HUES6 (cell line): ENCODE measurements around the gene CHMP2A.

ENCODE experiments used
- H3K27ac ChIP-seq: 2 replicates; pipeline ENCODE4 v1.7.0; 2013; ENCODE audit warnings: low read depth, mild to moderate bottlenecking, low read length, inconsistent platforms
- H3K27me3 ChIP-seq: 2 replicates; pipeline ENCODE4 v1.6.1; 2013; ENCODE audit warnings: low read length; ENCODE audit not compliant: control insufficient read depth, insufficient read depth
- H3K36me3 ChIP-seq: 2 replicates; pipeline ENCODE4 v1.6.1; 2013; ENCODE audit warnings: low read length; ENCODE audit not compliant: control insufficient read depth, insufficient read depth
- H3K4me1 ChIP-seq: 2 replicates; pipeline ENCODE4 v1.6.1; 2013; ENCODE audit warnings: low read length; ENCODE audit not compliant: control insufficient read depth, insufficient read depth
- H3K4me3 ChIP-seq: 2 replicates; pipeline ENCODE4 v1.5.1; 2013; ENCODE audit warnings: low read depth, low read length
- H3K9ac ChIP-seq: one replicate; pipeline ENCODE4 v1.6.1; 2013; ENCODE audit warnings: mild to moderate bottlenecking, low read length
- H3K9me3 ChIP-seq: 2 replicates; pipeline ENCODE4 v1.6.1; 2013; ENCODE audit warnings: low read depth, low read length; ENCODE audit not compliant: control insufficient read depth, insufficient read depth

Gene CHMP2A

DNA sequence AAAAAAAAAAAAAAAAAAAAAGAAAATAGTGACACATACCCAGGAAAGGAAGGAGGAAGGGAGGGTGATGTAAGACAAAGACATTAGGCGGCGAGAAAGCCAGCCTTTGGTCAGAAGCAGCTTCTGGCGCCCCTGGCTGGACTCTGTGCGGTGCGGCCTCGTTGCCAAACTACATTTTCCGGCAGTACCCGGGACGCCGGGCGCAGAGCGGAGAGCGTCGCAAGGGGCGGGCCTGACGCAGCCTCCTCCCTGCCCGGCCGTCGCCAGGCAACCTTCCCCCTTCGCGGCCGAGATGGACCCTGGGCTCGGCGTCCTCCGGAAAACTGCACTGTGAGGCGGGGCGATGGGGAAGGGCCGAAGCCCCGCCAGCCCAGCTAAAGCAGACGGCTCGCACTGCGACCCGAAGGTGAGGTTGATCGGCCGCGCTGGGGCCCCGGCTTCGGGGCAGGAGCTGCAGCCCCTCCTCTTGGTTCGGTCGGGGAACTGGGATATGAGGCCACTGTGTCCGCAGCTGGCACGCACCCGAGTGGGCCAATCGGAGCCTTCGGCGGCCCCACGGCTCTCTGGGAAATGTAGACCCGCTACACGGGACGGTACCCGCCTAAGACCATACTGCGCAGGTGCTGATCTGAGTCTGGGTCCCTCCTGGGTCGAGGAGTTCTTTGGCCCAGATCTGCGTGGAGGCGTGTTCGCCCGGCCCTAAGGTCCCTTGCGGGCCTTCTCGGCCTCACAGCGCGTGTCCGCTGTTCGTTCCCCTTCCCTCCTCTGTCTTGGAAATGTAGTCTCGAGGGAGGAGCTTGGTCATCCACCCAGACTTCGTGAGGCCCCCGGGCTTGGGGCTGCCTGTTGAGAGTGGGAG lies 20.5 kb upstream of the CHMP2A start:
- peak overlapping the region; percentile 80 for H3K4me3 ChIP-seq
- H3K9me3 ChIP-seq, result no peaks in the 10 kb centered on the region
- peak overlapping the region; percentile 43 for H3K9ac ChIP-seq
- H3K27ac ChIP-seq, result peak overlapping the region; percentile 66
- H3K27me3 ChIP-seq, result no peaks in the 10 kb centered on the region
- H3K4me1 ChIP-seq, result peaks cover 8% of the 10 kb centered on the region; the same call in 1 of the 2 replicates
- H3K36me3 ChIP-seq, result peaks cover 4% of the 10 kb centered on the region; the same call in 1 of the 2 replicates

DNA sequence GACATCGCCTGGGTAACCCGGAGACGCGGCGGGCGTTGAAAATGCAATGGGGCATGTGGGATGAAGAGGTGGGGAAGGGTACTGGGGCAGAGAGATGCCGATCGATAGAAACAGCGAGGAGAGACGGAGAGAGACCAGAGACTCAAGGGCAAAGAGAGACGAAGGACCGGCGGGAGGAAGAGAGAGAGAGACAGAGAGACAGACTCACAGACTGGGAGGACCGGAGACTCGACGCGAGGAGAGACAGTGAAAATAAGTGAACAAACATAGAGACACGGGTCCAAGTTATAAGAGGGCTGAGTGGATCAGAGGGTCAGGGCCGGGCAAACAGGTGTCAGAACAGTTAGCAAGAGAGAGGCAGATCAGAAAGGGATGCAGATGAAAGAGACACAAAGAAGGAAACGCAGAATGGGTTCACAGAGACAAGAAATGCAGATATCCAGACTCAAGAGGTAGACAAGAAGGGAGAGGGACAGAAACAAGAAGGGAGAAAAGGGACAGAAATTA lies 18.8 kb upstream of the CHMP2A start:
- H3K36me3 ChIP-seq, result peaks cover 13% of the 10 kb centered on the region
- no peaks in the 10 kb centered on the region for H3K9me3 ChIP-seq
- H3K4me3 ChIP-seq, result peak overlapping the region; percentile 76
- no peaks in the 10 kb centered on the region for H3K27me3 ChIP-seq
- H3K27ac ChIP-seq, result no peak overlapping the region
- peak overlapping the region; percentile 6 for H3K9ac ChIP-seq
- H3K4me1 ChIP-seq, result peaks cover 8% of the 10 kb centered on the region; the same call in 1 of the 2 replicates

DNA sequence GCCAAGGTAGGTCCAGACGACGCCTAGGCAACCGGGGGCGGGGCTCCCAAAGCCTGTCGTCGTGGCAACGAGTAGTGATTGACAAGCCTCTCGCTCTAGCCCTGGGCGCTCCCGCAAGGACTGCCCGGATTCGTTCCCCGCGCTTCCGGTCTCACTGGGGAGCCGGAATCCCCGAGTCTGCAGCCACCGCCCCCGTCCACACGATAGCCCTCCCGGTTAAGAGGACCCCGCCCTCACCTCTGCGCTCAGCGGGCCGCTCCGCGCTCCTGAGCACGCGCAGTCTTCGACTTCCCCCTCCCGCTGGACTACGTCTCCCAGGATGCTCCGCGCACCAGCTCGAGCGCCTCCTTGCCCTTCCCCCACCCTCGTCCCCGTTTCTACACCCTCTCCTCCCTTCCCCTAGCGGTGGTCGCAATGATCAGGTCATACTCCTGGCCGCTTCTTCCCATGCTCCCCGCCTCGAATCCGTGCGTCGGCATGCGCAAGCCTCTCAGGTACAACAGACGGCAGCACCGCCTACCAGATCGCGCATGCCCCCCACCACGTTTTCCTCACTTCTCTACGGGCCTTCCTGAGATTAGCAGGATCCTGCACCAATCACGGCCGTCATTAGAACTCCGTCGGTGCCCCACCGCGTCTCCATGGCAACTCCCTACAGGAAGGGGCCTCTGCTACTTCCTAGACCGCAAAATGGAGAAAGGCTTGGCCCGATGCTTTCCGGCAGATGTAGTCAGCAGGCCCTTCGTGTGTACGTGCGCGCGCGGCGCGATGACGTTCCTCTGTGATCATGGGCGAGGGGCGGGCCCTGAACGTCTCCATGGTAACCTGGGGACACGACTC lies 18.1 kb upstream of the CHMP2A start, which contains the start of gene MZF1:
Gene MZF1 (minus strand): TSS at position 518 of the 840 bp plus-strand sequence. CDS start 1,946 bp downstream, outside the sequence.
- Histone ChIP-seq H3K27me3 (no peaks in the 10 kb centered on the region), H3K4me3 (peak within 1 kb of the TSS; percentile 76), H3K27ac (peak within 1 kb of the TSS; percentile 77), H3K9me3 (no peaks in the 10 kb centered on the region), H3K4me1 (peaks cover 8% of the 10 kb centered on the region; the same call in 1 of the 2 replicates), H3K9ac (peak within 1 kb of the TSS; percentile 91), H3K36me3 (peaks cover 13% of the 10 kb centered on the region)

DNA sequence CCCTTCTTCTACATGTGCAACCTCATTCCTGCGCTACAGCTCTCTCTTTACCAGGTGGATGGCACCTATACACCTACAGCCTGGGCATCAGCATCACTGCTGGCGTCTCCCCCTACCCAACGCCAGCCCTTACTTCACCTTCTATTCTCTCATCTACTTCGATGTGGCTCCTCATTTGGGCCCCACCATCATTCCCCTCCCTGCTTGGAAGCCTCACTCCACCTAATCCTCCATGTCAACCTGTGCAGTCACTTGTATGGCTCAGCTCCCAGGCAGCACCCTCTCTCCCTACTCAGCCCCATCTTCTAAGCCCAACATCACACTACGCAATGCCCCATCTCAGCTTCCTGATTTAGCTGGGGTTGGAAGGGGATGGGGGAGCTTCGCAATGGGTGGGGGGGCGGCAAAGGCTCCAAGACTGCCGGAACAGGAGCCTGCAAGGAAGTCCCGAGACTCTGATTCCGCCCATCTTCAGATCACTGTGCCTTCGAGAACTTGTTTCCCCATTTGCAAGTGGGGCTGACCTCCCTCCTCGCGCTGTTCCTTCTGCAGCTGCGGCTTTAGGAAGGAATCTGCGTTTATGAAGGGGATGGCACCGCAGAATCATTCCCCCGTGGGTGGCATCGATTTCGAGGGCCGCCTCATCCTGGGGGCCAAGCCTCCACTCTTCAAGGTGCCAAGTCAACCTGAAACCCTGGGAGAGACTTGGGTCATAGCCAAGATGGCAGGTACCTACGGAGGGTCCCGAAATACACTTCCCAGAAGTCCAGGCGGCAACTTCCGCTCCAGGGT lies 17.3 kb upstream of the CHMP2A start:
- no peaks in the 10 kb centered on the region for H3K9me3 ChIP-seq
- H3K27me3 ChIP-seq, result no peaks in the 10 kb centered on the region
- peaks cover 8% of the 10 kb centered on the region; the same call in 1 of the 2 replicates for H3K4me1 ChIP-seq
- no peak overlapping the region for H3K27ac ChIP-seq
- peak overlapping the region; percentile 76 for H3K4me3 ChIP-seq
- H3K36me3 ChIP-seq, result peaks cover 13% of the 10 kb centered on the region
- peak overlapping the region; percentile 91 for H3K9ac ChIP-seq

DNA sequence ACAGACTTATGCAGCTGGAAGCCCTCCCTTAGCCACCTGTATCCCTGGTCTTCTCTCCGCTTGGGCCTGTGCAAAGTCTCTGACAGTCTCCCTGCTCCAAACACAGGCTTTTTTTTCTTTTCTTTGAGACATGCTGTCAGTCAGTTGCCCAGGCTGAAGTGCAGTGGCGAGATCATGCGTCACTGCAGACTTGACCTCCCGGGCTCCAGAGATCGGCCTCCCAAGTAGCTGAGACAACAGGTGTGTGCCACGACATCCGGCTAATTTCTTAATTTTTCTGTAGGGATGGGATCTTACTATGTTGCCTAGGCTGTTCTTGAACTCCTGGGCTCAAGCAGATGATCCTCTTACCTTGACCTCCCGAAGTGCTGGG lies 16.7 kb upstream of the CHMP2A start:
- Histone ChIP-seq H3K9ac (no peak overlapping the region), H3K27me3 (no peaks in the 10 kb centered on the region), H3K27ac (no peak overlapping the region), H3K4me3 (no peak overlapping the region), H3K4me1 (peaks cover 8% of the 10 kb centered on the region; the same call in 1 of the 2 replicates), H3K9me3 (no peaks in the 10 kb centered on the region), H3K36me3 (peaks cover 16% of the 10 kb centered on the region)

DNA sequence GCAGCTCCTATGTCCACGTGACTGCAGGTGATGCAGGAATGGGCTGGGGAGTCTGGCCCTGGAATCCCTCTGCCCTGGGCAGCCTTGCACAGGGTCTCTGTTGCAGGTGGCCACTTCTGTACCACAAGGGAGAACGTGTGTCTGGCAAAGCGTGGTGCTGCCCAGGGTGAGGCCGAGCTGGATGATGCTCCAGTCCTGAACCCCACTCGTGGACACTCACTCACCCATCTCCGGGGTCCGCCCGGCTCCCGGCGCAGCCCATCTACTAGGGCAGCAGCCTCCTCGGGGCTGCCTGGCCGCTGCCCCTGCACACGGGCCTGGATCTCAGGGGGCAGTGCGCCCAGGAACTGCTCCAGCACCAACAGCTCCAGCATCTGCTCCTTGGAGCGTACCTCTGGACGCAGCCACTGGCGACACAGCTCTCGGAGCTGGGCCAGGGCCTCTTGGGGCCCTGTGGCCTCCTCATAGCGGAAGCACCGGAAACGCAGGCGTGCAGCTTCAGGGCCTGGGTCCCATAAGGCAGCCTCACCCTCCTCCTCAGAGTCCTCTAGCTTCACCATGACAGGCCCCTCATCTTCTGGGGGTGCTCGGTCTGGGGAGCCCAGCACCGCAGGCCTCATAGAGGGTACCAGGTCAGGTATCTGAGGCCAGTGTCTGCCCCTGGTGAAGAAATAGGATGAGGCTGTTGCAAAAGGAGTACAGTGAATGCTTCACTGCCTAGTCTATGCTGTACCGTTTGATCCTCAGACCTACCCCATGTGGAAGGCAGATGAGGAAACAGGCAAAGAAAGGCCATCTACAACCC lies 16.1 kb upstream of the CHMP2A start:
- peaks cover 8% of the 10 kb centered on the region; the same call in 1 of the 2 replicates for H3K4me1 ChIP-seq
- H3K27me3 ChIP-seq, result no peaks in the 10 kb centered on the region
- H3K27ac ChIP-seq, result no peak overlapping the region
- no peak overlapping the region for H3K4me3 ChIP-seq
- H3K9me3 ChIP-seq, result no peaks in the 10 kb centered on the region
- peaks cover 16% of the 10 kb centered on the region for H3K36me3 ChIP-seq
- no peak overlapping the region for H3K9ac ChIP-seq

DNA sequence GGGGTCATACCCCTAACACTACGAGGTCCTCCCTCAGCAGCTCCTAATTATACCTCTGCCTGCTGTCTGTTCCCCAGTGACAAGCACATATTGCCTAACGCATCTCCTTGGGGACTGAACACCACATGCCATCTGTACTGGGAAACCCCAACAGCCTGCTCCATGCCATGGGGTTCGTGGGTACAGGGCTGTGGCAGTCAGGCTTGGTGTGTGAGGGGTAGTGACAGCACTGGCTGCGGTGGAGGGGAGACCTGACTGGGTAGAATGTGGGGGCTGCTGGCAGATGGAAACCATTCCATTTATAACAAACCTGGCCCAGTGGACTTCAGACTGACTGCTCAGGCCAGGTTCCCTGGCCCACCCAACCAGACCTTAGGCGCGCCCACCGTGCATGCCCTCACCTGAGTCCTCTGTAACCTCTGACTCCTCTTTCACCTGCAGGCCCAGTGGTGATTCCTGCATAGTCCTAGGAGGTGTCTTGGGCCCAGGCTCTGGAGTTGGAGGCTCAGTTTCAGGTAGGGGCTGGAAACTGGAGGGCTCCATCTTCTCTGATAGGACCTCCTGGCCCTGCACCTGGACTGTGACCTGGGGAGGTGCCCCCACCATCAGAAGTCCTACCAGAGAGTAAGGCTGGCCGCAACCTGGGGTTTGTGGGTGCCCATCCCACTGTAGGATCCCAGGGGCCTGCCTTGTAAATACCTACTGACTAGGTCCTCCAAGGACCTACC lies 15.2 kb upstream of the CHMP2A start:
- Histone ChIP-seq H3K4me3 (no peak overlapping the region), H3K4me1 (peaks cover 8% of the 10 kb centered on the region; the same call in 1 of the 2 replicates), H3K36me3 (peaks cover 16% of the 10 kb centered on the region), H3K9ac (no peak overlapping the region), H3K9me3 (no peaks in the 10 kb centered on the region), H3K27ac (no peak overlapping the region), H3K27me3 (no peaks in the 10 kb centered on the region)

DNA sequence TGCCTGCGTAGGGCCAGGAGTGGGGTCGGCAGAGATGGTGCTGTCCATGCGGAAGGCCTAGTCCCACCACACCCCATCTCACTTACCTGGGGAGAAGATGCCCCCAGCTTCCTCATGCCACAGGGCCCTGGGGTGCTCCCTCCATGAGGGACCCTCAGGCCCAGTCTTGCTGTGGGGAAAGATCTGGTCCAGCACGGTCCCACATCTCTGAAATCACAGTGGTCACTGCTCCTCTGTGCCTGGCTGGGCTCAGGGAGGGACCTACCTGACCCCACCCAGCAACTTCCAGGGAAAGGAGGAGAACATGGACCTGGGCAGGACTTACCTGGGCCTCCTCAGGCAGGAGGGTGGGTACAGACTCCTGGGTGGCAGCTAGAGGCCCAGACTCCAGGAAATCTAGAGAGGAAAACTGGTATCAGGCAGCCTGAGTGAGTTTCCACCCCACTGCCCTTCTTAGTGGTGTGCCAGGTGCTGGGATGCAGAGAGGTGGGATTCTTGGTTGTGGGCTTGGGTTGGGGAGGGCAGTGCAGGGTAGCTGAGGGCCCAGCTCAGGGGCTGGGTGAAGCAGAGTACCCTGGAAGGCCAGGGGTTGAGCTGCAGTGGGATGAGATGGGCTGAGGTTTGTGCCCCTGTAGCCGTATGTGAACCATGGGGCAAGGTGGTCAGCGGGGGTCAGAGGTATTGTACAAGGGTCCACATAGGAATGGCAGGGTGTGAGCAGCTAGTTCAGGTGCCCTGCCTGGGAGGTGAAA lies 14.5 kb upstream of the CHMP2A start:
- H3K9ac ChIP-seq, result no peak overlapping the region
- H3K9me3 ChIP-seq, result no peaks in the 10 kb centered on the region
- H3K27ac ChIP-seq, result no peak overlapping the region
- H3K4me3 ChIP-seq, result no peak overlapping the region
- H3K36me3 ChIP-seq, result peaks cover 16% of the 10 kb centered on the region
- H3K27me3 ChIP-seq, result peaks cover 2% of the 10 kb centered on the region
- H3K4me1 ChIP-seq, result peaks cover 8% of the 10 kb centered on the region; the same call in 1 of the 2 replicates
